Sigmoid colon (tissue), 7 donors: ENCODE results near the gene NUDT22. TPM values are rescaled to one million over a fixed set of nuclear protein-coding genes. Genes with fewer than 3 reads are reported as not detected.

ENCODE experiments used
- DNase-seq: peaks from one replicate; pipeline ENCODE4 v3.0.0-alpha.2; 2019
- H3K27ac ChIP-seq, 4 donors: fragments of 200-600 bp; sonication (generic); one replicate each; pipeline ENCODE4 v1.5.1; 2016 to 2019; ENCODE audit warnings: mild to moderate bottlenecking in 1 of 4
- H3K27me3 ChIP-seq, 3 donors: fragments of 200-600 bp; sonication (generic); one replicate each; pipeline ENCODE4 v1.5.1; 2019; ENCODE audit warnings: mild to moderate bottlenecking in 1 of 3
- H3K36me3 ChIP-seq, 4 donors: fragments of 200-600 bp; sonication (generic); one replicate each; pipeline ENCODE4 v1.5.1; 2016 to 2019
- H3K4me1 ChIP-seq, 4 donors: fragments of 200-600 bp; sonication (generic); one replicate each; pipeline ENCODE4 v1.5.1; 2017 to 2019
- H3K4me3 ChIP-seq, 4 donors: fragments of 200-600 bp; sonication (generic); one replicate each; pipeline ENCODE4 v1.5.1; 2017 to 2019; ENCODE audit warnings: mild to moderate bottlenecking in 2 of 4, moderate library complexity in 1 of 4
- H3K9me3 ChIP-seq, 4 donors: fragments of 200-600 bp in 3 of 4; sonication (generic) in 3 of 4; one replicate each; pipeline versions ENCODE4 v1.5.1 to v1.6.1; 2013 to 2019
- CTCF ChIP-seq, 4 experiments: fragments of 450-650 bp in 3 of 4; fragments of 200-600 bp in 1 of 4; IDR thresholded peaks; one replicate each; pipeline ENCODE4 v1.5.1; 2016 to 2019; ENCODE audit warnings: antibody characterized with exemption in 4 of 4, mild to moderate bottlenecking in 3 of 4, moderate library complexity in 2 of 4
- EP300 ChIP-seq, 4 donors: sonication (generic); formaldehyde crosslinking; IDR thresholded peaks; one replicate each; pipeline ENCODE4 v1.6.1; 2017; ENCODE audit warnings: antibody characterized with exemption in 4 of 4
- POLR2A ChIP-seq, 2 donors: fragments of 450-650 bp; IDR thresholded peaks; one replicate each; pipeline ENCODE4 v1.6.1; 2016; ENCODE audit warnings: antibody characterized with exemption in 2 of 2, mild to moderate bottlenecking in 2 of 2, moderate library complexity in 2 of 2
- POLR2AphosphoS5 ChIP-seq, 4 donors: sonication (generic); formaldehyde crosslinking; IDR thresholded peaks; one replicate each; pipeline ENCODE4 v1.6.1; 2017; ENCODE audit warnings: antibody characterized with exemption in 4 of 4
- WGBS, 2 donors: extraction: QIAGEN DNeasy Blood & Tissue Kit; methylation state at CpG; one replicate each; pipeline ENCODE4 v1.1.7; 2013; 5-methylcytosine and 5-hydroxymethylcytosine counted together
- intact Hi-C: fragments of 100-400 bp; cut with DNase I; formaldehyde crosslinking; loops from one replicate; pipeline ENCODE4 v1.15.1; 2023
- polyA plus RNA-seq, 3 donors: library from polyadenylated mRNA; stranded (reverse); fragments of 200-250 nt; gene quantifications; one replicate each; pipeline ENCODE4 v1.2.3, GENCODE V29; 2013
- total RNA-seq, 4 donors: library from RNA; depleted of rRNA; stranded (reverse); fragments of >200 nt; gene quantifications; one replicate each; pipeline ENCODE4 v1.1.0, GENCODE V29; 2016
- donor health status: healthy with polysubstance abuse.
- donor health status: Bipolar disorder and iron deficiency.
- donor health status: healthy.

The NUDT22 gene
- total and polyA plus RNA-seq, 7 donors, result 41.4 to 130 (median 64.8) TPM

DNA sequence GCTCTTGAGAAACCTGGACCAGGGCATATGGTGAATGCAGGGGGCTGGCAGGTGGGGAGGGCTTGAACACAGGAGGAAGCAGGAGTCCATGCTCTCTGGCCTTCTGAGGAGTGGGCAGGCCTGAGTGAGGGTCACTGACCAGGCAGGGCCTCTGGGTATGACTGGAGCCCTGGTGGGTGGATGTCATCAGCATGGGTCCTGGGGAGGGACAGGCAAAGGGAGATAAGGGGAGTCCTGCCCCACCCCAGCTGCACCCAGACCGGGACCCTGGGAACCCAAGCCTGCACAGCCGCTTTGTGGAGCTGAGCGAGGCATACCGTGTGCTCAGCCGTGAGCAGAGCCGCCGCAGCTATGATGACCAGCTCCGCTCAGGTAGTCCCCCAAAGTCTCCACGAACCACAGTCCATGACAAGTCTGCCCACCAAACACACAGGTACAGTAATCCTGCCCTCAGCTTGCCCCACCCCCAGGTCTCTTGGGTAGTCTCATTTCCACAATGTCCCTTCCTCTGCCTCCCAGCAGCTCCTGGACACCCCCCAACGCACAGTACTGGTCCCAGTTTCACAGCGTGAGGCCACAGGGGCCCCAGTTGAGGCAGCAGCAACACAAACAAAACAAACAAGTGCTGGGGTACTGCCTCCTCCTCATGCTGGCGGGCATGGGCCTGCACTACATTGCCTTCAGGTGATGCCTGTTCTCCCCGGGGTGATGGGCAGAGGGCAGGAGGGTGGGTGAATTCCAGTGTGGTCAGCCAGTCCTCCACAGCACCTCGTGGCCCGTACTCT lies 6.3 kb downstream of the NUDT22 start:
- Histone ChIP-seq H3K27ac (peak overlapping the region in 3 of 4 donors; percentile 15 to 98 (median 95)), H3K36me3 (peaks cover 0 to 9% (median 1%) of the 10 kb centered on the region in 4 donors), H3K4me1 (peaks cover 0 to 68% (median 53%) of the 10 kb centered on the region in 4 donors), H3K9me3 (no peaks in the 10 kb centered on the region), H3K4me3 (no peak overlapping the region), H3K27me3 (no peaks in the 10 kb centered on the region)
- intact Hi-C loops, result no loop called here
- TF ChIP-seq POLR2A (IDR thresholded peaks at IDR 0.05), result no peak
- TF ChIP-seq EP300 (IDR thresholded peaks at IDR 0.05), result no peak
- no peak for TF ChIP-seq CTCF (IDR thresholded peaks at IDR 0.05)
- no peak for TF ChIP-seq POLR2AphosphoS5 (IDR thresholded peaks at IDR 0.05)
- 84 to 91% methylated on average over 15 of the region's 15 CpGs for WGBS, 2 donors
- no peak for DNase-seq

DNA sequence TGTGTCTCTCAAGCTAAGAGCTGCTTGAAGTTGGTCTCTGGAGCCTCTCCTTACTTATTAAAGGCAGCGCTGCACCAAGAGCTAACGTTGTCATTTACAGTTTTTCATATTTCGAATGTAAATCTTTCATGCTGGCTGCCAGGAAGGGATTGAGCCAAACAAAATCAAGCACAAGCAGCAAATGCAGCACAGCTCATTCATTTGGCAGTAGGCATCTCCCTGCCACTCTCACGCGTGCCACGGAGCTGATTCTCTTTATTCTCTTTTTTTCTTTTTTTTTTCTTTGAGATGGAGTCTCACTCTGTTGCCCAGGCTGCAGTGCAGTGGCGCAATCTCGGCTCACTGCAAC lies 6.9 kb downstream of the NUDT22 start:
- Histone ChIP-seq H3K36me3 (peaks cover 0 to 15% (median 2%) of the 10 kb centered on the region in 4 donors), H3K4me1 (peaks cover 0 to 62% (median 48%) of the 10 kb centered on the region in 4 donors), H3K27me3 (no peaks in the 10 kb centered on the region), H3K4me3 (no peak overlapping the region), H3K27ac (peak overlapping the region in 3 of 4 donors; percentile 15 to 98 (median 89)), H3K9me3 (no peaks in the 10 kb centered on the region)
- intact Hi-C loops, result no loop called here
- 87 to 91% methylated on average over 8 of the region's 8 CpGs for WGBS, 2 donors
- no peak for TF ChIP-seq POLR2A (IDR thresholded peaks at IDR 0.05)
- TF ChIP-seq CTCF (IDR thresholded peaks at IDR 0.05), result no peak
- no peak for TF ChIP-seq POLR2AphosphoS5 (IDR thresholded peaks at IDR 0.05)
- no peak for TF ChIP-seq EP300 (IDR thresholded peaks at IDR 0.05)
- DNase-seq, result no peak

DNA sequence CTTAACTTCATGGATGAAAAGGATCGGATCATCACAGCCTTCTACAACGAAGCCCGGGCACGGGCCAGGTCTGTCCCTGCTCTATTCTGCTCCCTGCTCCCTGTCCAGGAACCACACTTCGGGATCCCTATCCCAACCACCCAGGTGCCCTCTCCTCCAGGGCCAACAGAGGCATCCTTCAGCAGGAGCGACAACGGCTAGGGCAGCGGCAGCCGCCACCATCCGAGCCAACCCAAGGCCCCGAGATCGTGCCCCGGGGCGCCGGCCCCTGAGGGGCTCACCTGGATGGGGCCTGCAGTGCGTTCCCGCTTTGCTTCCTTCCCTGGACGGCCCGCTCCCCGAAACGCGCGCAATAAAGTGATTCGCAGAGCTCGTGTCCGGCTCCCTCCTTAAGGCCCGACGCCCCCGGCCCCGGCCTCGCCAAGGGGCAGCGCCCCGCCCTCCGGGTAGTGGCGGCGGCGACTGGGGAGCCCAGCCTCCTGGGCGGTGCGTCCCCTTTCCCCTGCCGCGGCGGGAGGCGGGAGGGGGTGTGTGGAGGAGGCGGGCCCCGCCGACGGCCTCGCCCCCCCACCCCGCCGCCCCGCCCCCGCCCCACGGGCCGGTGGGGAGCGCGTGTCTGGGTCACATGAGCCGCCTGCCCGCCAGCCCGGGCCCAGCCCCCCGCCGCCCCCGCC lies 8.0 kb downstream of the NUDT22 start, which contains the start of gene VEGFB:
Gene VEGFB, plus strand, starts transcription at position 672 of the 674 bp plus-strand sequence. CDS start 250 bp downstream, outside the sequence.
- Histone ChIP-seq H3K4me1 (peaks cover 0 to 59% (median 42%) of the 10 kb centered on the region in 4 donors), H3K9me3 (no peaks in the 10 kb centered on the region), H3K4me3 (peak within 1 kb of the TSS; percentile 66 to 88 (median 80)), H3K27me3 (no peaks in the 10 kb centered on the region), H3K27ac (peak within 1 kb of the TSS; percentile 88 to 93 (median 91)), H3K36me3 (peaks cover 0 to 26% (median 2%) of the 10 kb centered on the region in 4 donors)
- 1 to 6% methylated on average over 60 to 62 of the region's 62 CpGs for WGBS, 2 donors
- TF ChIP-seq POLR2AphosphoS5 (IDR thresholded peaks at IDR 0.05) (peak; percentile 58 to 86 (median 73)), POLR2A (IDR thresholded peaks at IDR 0.05) (peak; percentile 16 to 33), EP300 (IDR thresholded peaks at IDR 0.05) (no peak)
- intact Hi-C loops, result no loop called here
- DNase-seq, result peak; percentile 91

- peak overlapping the region; percentile 66 to 88 (median 80) for H3K4me3 ChIP-seq
- no peak for DNase-seq
- peaks cover 0 to 53% (median 36%) of the 10 kb centered on the region in 4 donors for H3K4me1 ChIP-seq
- intact Hi-C loops, result no loop called here
- peak overlapping the region; percentile 88 to 93 (median 91) for H3K27ac ChIP-seq
- TF ChIP-seq POLR2AphosphoS5 (IDR thresholded peaks at IDR 0.05), result peak in 3 of 4 donors; percentile 15 to 64 (median 58)
- TF ChIP-seq EP300 (IDR thresholded peaks at IDR 0.05), result no peak
- H3K36me3 ChIP-seq, result peaks cover 0 to 31% (median 2%) of the 10 kb centered on the region in 4 donors
- H3K9me3 ChIP-seq, result no peaks in the 10 kb centered on the region
- H3K27me3 ChIP-seq, result no peaks in the 10 kb centered on the region
- WGBS, 2 donors, result 1% methylated on average over 80 of the region's 80 CpGs
Measured at GRCh38 chr11:64234647-64235379, 8.7 kb downstream of the NUDT22 start.

DNA sequence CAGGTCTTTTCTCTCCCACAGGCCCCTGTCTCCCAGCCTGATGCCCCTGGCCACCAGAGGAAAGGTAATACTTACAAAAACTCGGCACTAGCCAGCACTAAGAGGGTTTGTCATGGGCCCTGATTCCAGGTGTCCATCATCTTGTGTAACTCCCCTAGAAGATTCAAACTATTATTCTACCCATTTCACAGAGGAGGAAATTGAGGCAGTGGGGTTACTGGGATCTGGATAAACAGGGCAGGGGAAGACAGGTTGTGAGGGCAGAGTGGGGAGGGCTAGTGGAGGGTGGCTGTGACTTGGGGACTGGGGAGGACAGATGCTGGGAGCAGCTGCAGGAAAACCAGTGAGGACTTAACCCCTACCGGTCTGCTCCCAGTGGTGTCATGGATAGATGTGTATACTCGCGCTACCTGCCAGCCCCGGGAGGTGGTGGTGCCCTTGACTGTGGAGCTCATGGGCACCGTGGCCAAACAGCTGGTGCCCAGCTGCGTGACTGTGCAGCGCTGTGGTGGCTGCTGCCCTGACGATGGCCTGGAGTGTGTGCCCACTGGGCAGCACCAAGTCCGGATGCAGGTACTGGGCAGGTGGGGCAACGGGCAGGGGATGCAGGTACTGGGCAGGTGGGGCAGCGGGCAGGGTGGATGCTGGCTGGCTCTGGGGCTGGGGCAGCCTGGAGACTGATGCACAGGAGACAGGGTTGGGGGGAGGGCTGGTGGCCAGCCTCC lies 9.5 kb downstream of the NUDT22 start:
- TF ChIP-seq POLR2A (IDR thresholded peaks at IDR 0.05) (no peak), EP300 (IDR thresholded peaks at IDR 0.05) (no peak), POLR2AphosphoS5 (IDR thresholded peaks at IDR 0.05) (no peak), CTCF (IDR thresholded peaks at IDR 0.05) (no peak)
- Histone ChIP-seq H3K4me1 (peaks cover 0 to 57% (median 41%) of the 10 kb centered on the region in 4 donors), H3K36me3 (peaks cover 0 to 31% (median 2%) of the 10 kb centered on the region in 4 donors), H3K4me3 (peak overlapping the region; percentile 66 to 88 (median 80)), H3K27me3 (no peaks in the 10 kb centered on the region), H3K27ac (peak overlapping the region; percentile 88 to 93 (median 91)), H3K9me3 (no peaks in the 10 kb centered on the region)
- whole genome bisulfite sequencing, 2 donors, result 72 to 88% methylated on average over 12 of the region's 12 CpGs
- intact Hi-C loops, result no loop called here
- DNase-seq, result no peak
